Fibroblast of mammary gland (primary cell): ENCODE data around the gene CHCHD10.
A peak's percentile ranks its signal among the peaks of the same experiment; 100 is the strongest.

Source experiments
- DNase-seq: peaks from one replicate; pipeline ENCODE4 v3.0.0-alpha.2; 2010; ENCODE audit warnings: low read depth
- H3K4me3 ChIP-seq: 2 replicates; pipeline ENCODE4 v1.5.1; 2011; ENCODE audit warnings: low read depth, mild to moderate bottlenecking, low read length, moderate library complexity; ENCODE audit not compliant: control insufficient read depth
- CTCF ChIP-seq: conservative IDR thresholded peaks from 2 replicates; pipeline ENCODE4 v1.5.1; 2011; ENCODE audit warnings: low read depth, low read length, inconsistent platforms; ENCODE audit not compliant: control insufficient read depth, insufficient read depth

Gene CHCHD10

GRCh38 chr22:23772649-23773473 lies 5.1 kb upstream of the CHCHD10 start, which contains the start of gene MMP11:
Gene MMP11, plus strand, starts transcription at chr22:23772849. Its CDS starts 22 bp downstream, at chr22:23772871.
- no peak for TF ChIP-seq CTCF
- peak within 1 kb of the TSS; percentile 37 for H3K4me3 ChIP-seq
- no peak for DNase-seq

- no peak for TF ChIP-seq CTCF
- no peak for DNase-seq
- H3K4me3 ChIP-seq = peak overlapping the region; percentile 37
Measured at GRCh38 chr22:23772315-23772648, 4.5 kb upstream of the CHCHD10 start.

GRCh38 chr22:23769321-23769965 lies 1.7 kb upstream of the CHCHD10 start:
- H3K4me3 ChIP-seq = no peak overlapping the region
- no peak for TF ChIP-seq CTCF
- no peak for DNase-seq

- TF ChIP-seq CTCF = no peak
- DNase-seq = no peak
- H3K4me3 ChIP-seq = peak overlapping the region; percentile 60
Measured at GRCh38 chr22:23767303-23767672, 484 bp downstream of the CHCHD10 start.

- no peak for DNase-seq
- no peak for TF ChIP-seq CTCF
- H3K4me3 ChIP-seq = no peak overlapping the region
Measured at GRCh38 chr22:23764899-23765881, 2.6 kb downstream of the CHCHD10 start.

GRCh38 chr22:23763954-23764353 lies 3.8 kb downstream of the CHCHD10 start:
- H3K4me3 ChIP-seq = no peak overlapping the region
- no peak for TF ChIP-seq CTCF

More at GRCh38 chr22:23763954-23764353, 3.8 kb downstream of the CHCHD10 start:
- no peak for DNase-seq
